Hepatocyte (in vitro differentiated cells): Measurements from ENCODE around the gene OR2K2.
"Not testable (repeated sequence)": the region's sequence is repeated elsewhere in the genome, so short reads cannot be mapped to it uniquely, and the experiment has no call there.

Experiments
- CTCF ChIP-seq: fragments of 200-600 bp; sonication (generic); IDR thresholded peaks from 2 replicates; pipeline ENCODE4 v1.5.1; 2016; ENCODE audit warnings: antibody characterized with exemption, mild to moderate bottlenecking; ENCODE audit not compliant: poor library complexity
- EZH2 ChIP-seq: fragments of 200-600 bp; sonication (generic); IDR thresholded peaks from 2 replicates; pipeline ENCODE4 v1.6.1; 2016; ENCODE audit warnings: antibody characterized with exemption, mild to moderate bottlenecking, borderline replicate concordance

- TF ChIP-seq CTCF, EZH2: not testable (repeated sequence)
These were observed 26.0 kb downstream of the OR2K2 start for GRCh38 chr9:111304000-111304399.
